ENCODE results near the gene IGSF21. TPM values are rescaled to one million over a fixed set of nuclear protein-coding genes. Genes with fewer than 3 reads are reported as not detected.

Gene IGSF21
- total RNA-seq, 1 donor, result not detected

GRCh38 chr1:18134324-18135046 lies 26.9 kb downstream of the IGSF21 start:
- Histone ChIP-seq H3K4me3 (ENCODE audit: insufficient read depth, low read length) (no peak overlapping the region), H3K4me2 (ENCODE audit: insufficient read depth, low read length) (no peak overlapping the region), H3K27me3 (ENCODE audit: insufficient read depth, low read length) (no peaks in the 10 kb centered on the region), H3K27ac (ENCODE audit: low read depth, low read length) (no peak overlapping the region), H3K4me1 (ENCODE audit: insufficient read depth, low read length) (no peaks in the 10 kb centered on the region), H2AFZ (ENCODE audit: low read length) (no peak overlapping the region), H3K36me3 (ENCODE audit: insufficient read depth, low read length) (no peaks in the 10 kb centered on the region), H4K20me1 (ENCODE audit: insufficient read depth, low read length) (no peaks in the 10 kb centered on the region), H3K79me2 (ENCODE audit: insufficient read depth, low read length) (no peaks in the 10 kb centered on the region), H3K9me3 (ENCODE audit: low read depth, low read length) (no peaks in the 10 kb centered on the region)
- no peak for DNase-seq (ENCODE audit: insufficient read length, low spot score, missing footprints)
- TF ChIP-seq, protein P1, sequence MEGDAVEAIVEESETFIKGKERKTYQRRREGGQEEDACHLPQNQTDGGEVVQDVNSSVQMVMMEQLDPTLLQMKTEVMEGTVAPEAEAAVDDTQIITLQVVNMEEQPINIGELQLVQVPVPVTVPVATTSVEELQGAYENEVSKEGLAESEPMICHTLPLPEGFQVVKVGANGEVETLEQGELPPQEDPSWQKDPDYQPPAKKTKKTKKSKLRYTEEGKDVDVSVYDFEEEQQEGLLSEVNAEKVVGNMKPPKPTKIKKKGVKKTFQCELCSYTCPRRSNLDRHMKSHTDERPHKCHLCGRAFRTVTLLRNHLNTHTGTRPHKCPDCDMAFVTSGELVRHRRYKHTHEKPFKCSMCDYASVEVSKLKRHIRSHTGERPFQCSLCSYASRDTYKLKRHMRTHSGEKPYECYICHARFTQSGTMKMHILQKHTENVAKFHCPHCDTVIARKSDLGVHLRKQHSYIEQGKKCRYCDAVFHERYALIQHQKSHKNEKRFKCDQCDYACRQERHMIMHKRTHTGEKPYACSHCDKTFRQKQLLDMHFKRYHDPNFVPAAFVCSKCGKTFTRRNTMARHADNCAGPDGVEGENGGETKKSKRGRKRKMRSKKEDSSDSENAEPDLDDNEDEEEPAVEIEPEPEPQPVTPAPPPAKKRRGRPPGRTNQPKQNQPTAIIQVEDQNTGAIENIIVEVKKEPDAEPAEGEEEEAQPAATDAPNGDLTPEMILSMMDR (IDR thresholded peaks at IDR 0.05; ENCODE audit: extremely low read depth, low read depth, low read length), result no peak

GRCh38 chr1:18137759-18138345 lies 30.3 kb downstream of the IGSF21 start:
- Histone ChIP-seq H3K27ac (ENCODE audit: low read depth, low read length) (no peak overlapping the region), H3K4me2 (ENCODE audit: insufficient read depth, low read length) (no peak overlapping the region), H3K4me3 (ENCODE audit: insufficient read depth, low read length) (no peak overlapping the region), H2AFZ (ENCODE audit: low read length) (no peak overlapping the region), H4K20me1 (ENCODE audit: insufficient read depth, low read length) (no peaks in the 10 kb centered on the region), H3K79me2 (ENCODE audit: insufficient read depth, low read length) (no peaks in the 10 kb centered on the region), H3K27me3 (ENCODE audit: insufficient read depth, low read length) (no peaks in the 10 kb centered on the region), H3K36me3 (ENCODE audit: insufficient read depth, low read length) (no peaks in the 10 kb centered on the region), H3K4me1 (ENCODE audit: insufficient read depth, low read length) (no peaks in the 10 kb centered on the region), H3K9me3 (ENCODE audit: low read depth, low read length) (no peaks in the 10 kb centered on the region)
- no peak for DNase-seq (ENCODE audit: insufficient read length, low spot score, missing footprints)
- TF ChIP-seq, protein P1 (IDR thresholded peaks at IDR 0.05; ENCODE audit: extremely low read depth, low read depth, low read length), result no peak

GRCh38 chr1:18139198-18139981 lies 31.8 kb downstream of the IGSF21 start:
- H3K27ac ChIP-seq (ENCODE audit: low read depth, low read length), result no peak overlapping the region
- TF ChIP-seq, protein P1 (IDR thresholded peaks at IDR 0.05; ENCODE audit: extremely low read depth, low read depth, low read length), result no peak
- no peak overlapping the region for H2AFZ ChIP-seq (ENCODE audit: low read length)
- H3K4me1 ChIP-seq (ENCODE audit: insufficient read depth, low read length), result no peaks in the 10 kb centered on the region
- H3K36me3 ChIP-seq (ENCODE audit: insufficient read depth, low read length), result no peaks in the 10 kb centered on the region
- no peak overlapping the region for H3K4me2 ChIP-seq (ENCODE audit: insufficient read depth, low read length)
- H3K4me3 ChIP-seq (ENCODE audit: insufficient read depth, low read length), result no peak overlapping the region
- no peaks in the 10 kb centered on the region for H3K9me3 ChIP-seq (ENCODE audit: low read depth, low read length)
- H3K27me3 ChIP-seq (ENCODE audit: insufficient read depth, low read length), result no peaks in the 10 kb centered on the region
- H3K79me2 ChIP-seq (ENCODE audit: insufficient read depth, low read length), result no peaks in the 10 kb centered on the region
- no peak for DNase-seq (ENCODE audit: insufficient read length, low spot score, missing footprints)
- H4K20me1 ChIP-seq (ENCODE audit: insufficient read depth, low read length), result no peaks in the 10 kb centered on the region

GRCh38 chr1:18140411-18140810 lies 32.8 kb downstream of the IGSF21 start:
- Histone ChIP-seq H3K4me2 (ENCODE audit: insufficient read depth, low read length) (no peak overlapping the region), H3K9me3 (ENCODE audit: low read depth, low read length) (no peaks in the 10 kb centered on the region), H3K4me1 (ENCODE audit: insufficient read depth, low read length) (peaks cover 5% of the 10 kb centered on the region), H2AFZ (ENCODE audit: low read length) (no peak overlapping the region), H4K20me1 (ENCODE audit: insufficient read depth, low read length) (no peaks in the 10 kb centered on the region), H3K79me2 (ENCODE audit: insufficient read depth, low read length) (no peaks in the 10 kb centered on the region), H3K36me3 (ENCODE audit: insufficient read depth, low read length) (no peaks in the 10 kb centered on the region), H3K4me3 (ENCODE audit: insufficient read depth, low read length) (no peak overlapping the region), H3K27ac (ENCODE audit: low read depth, low read length) (no peak overlapping the region), H3K27me3 (ENCODE audit: insufficient read depth, low read length) (no peaks in the 10 kb centered on the region)
- DNase-seq (ENCODE audit: insufficient read length, low spot score, missing footprints), result no peak
- TF ChIP-seq, protein P1 (IDR thresholded peaks at IDR 0.05; ENCODE audit: extremely low read depth, low read depth, low read length), result no peak
